T-cell (primary cell): ENCODE measurements around the gene MAP3K2. TPM values are rescaled to one million over a fixed set of nuclear protein-coding genes. Genes with fewer than 3 reads are reported as not detected.
A peak's percentile ranks its signal among the peaks of the same experiment; 100 is the strongest.

ENCODE experiments used
- ATAC-seq, 4 experiments: fragments of 200-7000 bp in 3 of 4; fragments of 150-1000 bp in 1 of 4; cut with Tn5 transposase; replicated peaks in 1 of 4; 1 replicate in 3 of 4; 2 replicates in 1 of 4; pipeline ENCODE4 v1.10.0; 2021; ENCODE audit warnings: moderate library complexity in 3 of 4, mild to moderate bottlenecking in 2 of 4, moderate number of reproducible peaks in 1 of 4
- CTCF ChIA-PET, 2 donors: fragments of 300-600 bp; sonication (Branson Sonifier 250); formaldehyde crosslinking; loops; one replicate each; lab custom pipeline; 2022; ENCODE audit warnings: antibody characterized with exemption in 2 of 2; lab: Charles Lee
- POLR2A ChIA-PET, 2 donors: fragments of 300-600 bp; sonication (Branson Sonifier 250); formaldehyde crosslinking; loops; one replicate each; lab custom pipeline; 2022; ENCODE audit warnings: antibody characterized with exemption in 2 of 2; lab: Charles Lee
- DNase-seq, 35 experiments: peaks; one replicate each; pipeline versions ENCODE4 v3.0.0 to v3.0.0-alpha.2; 2013 to 2023
- H3K27ac ChIP-seq: one replicate; pipeline ENCODE4 v1.5.1; 2013; ENCODE audit warnings: low read length
- H3K27me3 ChIP-seq, 2 experiments: replicated peaks in 1 of 2; 1 replicate in 1 of 2; 2 replicates in 1 of 2; pipeline versions ENCODE4 v1.6.1 to v1.7.0; 2013; ENCODE audit warnings: low read length in 1 of 2, mixed read lengths in 1 of 2; ENCODE audit not compliant: control insufficient read depth in 2 of 2, insufficient read depth in 2 of 2; ENCODE audit errors: extremely low read depth in 1 of 2
- H3K36me3 ChIP-seq, 2 donors: 1 replicate in 1 of 2; 2 replicates in 1 of 2; pipeline versions ENCODE4 v1.6.1 to v1.7.0; 2013; ENCODE audit warnings: low read length in 1 of 2; ENCODE audit not compliant: control insufficient read depth in 2 of 2, insufficient read depth in 1 of 2; ENCODE audit errors: extremely low read depth in 1 of 2
- H3K4me1 ChIP-seq, 2 experiments: 1 replicate in 1 of 2; 2 replicates in 1 of 2; pipeline versions ENCODE4 v1.6.1 to v1.7.0; 2013; ENCODE audit warnings: low read length in 2 of 2, mixed read lengths in 1 of 2; ENCODE audit not compliant: insufficient read depth in 2 of 2, control insufficient read depth in 1 of 2; ENCODE audit errors: extremely low read depth in 1 of 2
- H3K4me3 ChIP-seq, 2 donors: 1 replicate in 1 of 2; 2 replicates in 1 of 2; pipeline versions ENCODE4 v1.5.1 to v1.7.0; 2013; ENCODE audit warnings: mild to moderate bottlenecking in 2 of 2, low read length in 1 of 2, moderate library complexity in 1 of 2; ENCODE audit not compliant: control insufficient read depth in 1 of 2; ENCODE audit errors: extremely low read depth in 1 of 2
- H3K9me3 ChIP-seq: 2 replicates; pipeline ENCODE4 v1.7.0; 2013
- H3K27ac Mint-ChIP-seq, 2 donors: one replicate each; pipeline ENCODE4 v1.8.0; 2020 to 2021; ENCODE audit warnings: mild to moderate bottlenecking in 2 of 2, mixed read lengths in 2 of 2
- H3K27me3 Mint-ChIP-seq, 2 donors: one replicate each; pipeline ENCODE4 v1.8.0; 2021 to 2022; ENCODE audit warnings: mixed read lengths in 2 of 2
- H3K36me3 Mint-ChIP-seq: one replicate; pipeline ENCODE4 v1.8.0; 2021; ENCODE audit warnings: mixed read lengths
- H3K4me1 Mint-ChIP-seq, 3 donors: one replicate each; pipeline ENCODE4 v1.8.0; 2020 to 2022; ENCODE audit warnings: mixed read lengths in 3 of 3, mild to moderate bottlenecking in 1 of 3
- H3K4me3 Mint-ChIP-seq, 3 donors: one replicate each; pipeline ENCODE4 v1.8.0; 2020 to 2022; ENCODE audit warnings: mild to moderate bottlenecking in 3 of 3, mixed read lengths in 3 of 3, moderate library complexity in 3 of 3
- H3K9me3 Mint-ChIP-seq, 3 donors: one replicate each; pipeline ENCODE4 v1.8.0; 2020 to 2022; ENCODE audit warnings: mixed read lengths in 3 of 3
- WGBS: methylation state at CpG from one replicate; pipeline ENCODE4 v1.1.5; 2013; ENCODE audit warnings: missing lambda C conversion rate; ENCODE audit not compliant: insufficient coverage; 5-methylcytosine and 5-hydroxymethylcytosine counted together
- total RNA-seq, 35 experiments: library from RNA in 6 of 35; stranded (reverse) in 6 of 35; fragments of 120-200 nt in 1 of 35; gene quantifications; one replicate each; pipeline versions ENCODE4 v1.2.1 to v1.2.4 and lab custom pipeline; 2013 to 2026

Gene MAP3K2
- total RNA-seq, result 10 to 100 TPM; 81.6 to 89.1 (median 83.2) TPM
- total RNA-seq (2013), result 64.6 TPM
- 141 to 394 (median 248) reads per million in 29 experiments for total RNA-seq (lab: John Stamatoyannopoulos, UW)

GRCh38 chr2:127387655-127388422, at the start of gene MAP3K2:
TSS of gene MAP3K2 (minus strand) at chr2:127387975. CDS start at chr2:127343129, 44,846 bp downstream.
- under 1% methylated on average over 99 of the region's 100 CpGs for WGBS
- H3K4me1 ChIP-seq, result peaks cover 19 to 28% of the 10 kb centered on the region in 2 experiments

GRCh38 chr2:127437056-127437455, 49.3 kb upstream of the MAP3K2 start:
- no peak overlapping the region for H3K4me3 ChIP-seq

More at GRCh38 chr2:127387655-127388422, at the start of gene MAP3K2:
- Mint-ChIP-seq H3K4me1 (peaks cover 63 to 72% (median 68%) of the 10 kb centered on the region in 3 donors), H3K27me3 (no peaks in the 10 kb centered on the region), H3K4me3 (peak within 1 kb of the TSS; percentile 86 to 91 (median 88)), H3K36me3 (peaks cover 19% of the 10 kb centered on the region), H3K9me3 (no peaks in the 10 kb centered on the region), H3K27ac (peak within 1 kb of the TSS; percentile 98 to 99)
- ChIA-PET CTCF (interaction anchor here (1.1 to 2.4 kb wide), 2 partner anchors 27 to 28 kb away, joined by 3 to 22 read pairs; no protein-coding TSS in a partner anchor), POLR2A (interaction anchor here (0.6 to 1.5 kb wide), 4 partner anchors 10 to 79 kb away, joined by 3 to 4 read pairs (median 3); no protein-coding TSS in a partner anchor)
- ATAC-seq (peak; percentile 80 to 85 (median 82)), DNase-seq (peak; percentile 87 to 99 (median 94))
- Histone ChIP-seq H3K9me3 (no peaks in the 10 kb centered on the region), H3K27ac (peak within 1 kb of the TSS; percentile 100), H3K36me3 (no peaks in the 10 kb centered on the region), H3K4me3 (peak within 1 kb of the TSS; percentile 49 to 71), H3K27me3 (no peaks in the 10 kb centered on the region)

GRCh38 chr2:127434515-127434914, 46.7 kb upstream of the MAP3K2 start:
- no peak overlapping the region for H3K27ac ChIP-seq
- no peak overlapping the region for H3K4me3 ChIP-seq
- no peaks in the 10 kb centered on the region for H3K4me1 ChIP-seq
- Mint-ChIP-seq H3K27ac (no peak overlapping the region), H3K27me3 (no peaks in the 10 kb centered on the region), H3K4me3 (no peak overlapping the region), H3K9me3 (no peaks in the 10 kb centered on the region), H3K36me3 (no peaks in the 10 kb centered on the region), H3K4me1 (no peaks in the 10 kb centered on the region)
- no peaks in the 10 kb centered on the region for H3K9me3 ChIP-seq
- WGBS, result 90% methylated on average over 2 of the region's 6 CpGs
- H3K36me3 ChIP-seq, result peaks cover 0 to 3% of the 10 kb centered on the region in 2 donors
- CTCF ChIA-PET, result no interaction called here
- DNase-seq (no peak), ATAC-seq (no peak)
- POLR2A ChIA-PET, result no interaction called here
- H3K27me3 ChIP-seq, result peaks cover 0 to 3% of the 10 kb centered on the region in 2 experiments

More at GRCh38 chr2:127437056-127437455, 49.3 kb upstream of the MAP3K2 start:
- H3K27me3 Mint-ChIP-seq, result no peaks in the 10 kb centered on the region
- no peak overlapping the region for H3K27ac Mint-ChIP-seq
- no peaks in the 10 kb centered on the region for H3K9me3 ChIP-seq
- ChIA-PET POLR2A (no interaction called here), CTCF (no interaction called here)
- no peaks in the 10 kb centered on the region for H3K4me1 Mint-ChIP-seq
- no peak for ATAC-seq
- H3K4me3 Mint-ChIP-seq, result no peak overlapping the region
- 100% methylated on average over 2 of the region's 9 CpGs for WGBS
- no peaks in the 10 kb centered on the region for H3K36me3 Mint-ChIP-seq
- peaks cover 0 to 3% of the 10 kb centered on the region in 2 experiments for H3K27me3 ChIP-seq
- no peaks in the 10 kb centered on the region for H3K36me3 ChIP-seq
- peaks cover 0 to 17% (median 8%) of the 10 kb centered on the region in 3 donors for H3K9me3 Mint-ChIP-seq
- no peak for DNase-seq
- H3K4me1 ChIP-seq, result no peaks in the 10 kb centered on the region
- H3K27ac ChIP-seq, result no peak overlapping the region

GRCh38 chr2:127431408-127432023, 43.7 kb upstream of the MAP3K2 start:
- Mint-ChIP-seq H3K27ac (no peak overlapping the region), H3K9me3 (no peaks in the 10 kb centered on the region), H3K27me3 (no peaks in the 10 kb centered on the region), H3K36me3 (no peaks in the 10 kb centered on the region), H3K4me1 (no peaks in the 10 kb centered on the region), H3K4me3 (no peak overlapping the region)
- ATAC-seq (no peak), DNase-seq (no peak)
- ChIA-PET CTCF (interaction anchor here in 1 of 2 donors (0.7 kb wide), 1 partner anchor 309 kb away, joined by 3 read pairs; no protein-coding TSS in a partner anchor), POLR2A (no interaction called here)
- peaks cover 0 to 11% of the 10 kb centered on the region in 2 experiments for H3K27me3 ChIP-seq
- H3K4me3 ChIP-seq, result no peak overlapping the region
- H3K27ac ChIP-seq, result no peak overlapping the region
- H3K9me3 ChIP-seq, result no peaks in the 10 kb centered on the region
- H3K36me3 ChIP-seq, result peaks cover 0 to 7% of the 10 kb centered on the region in 2 donors
- WGBS, result 84% methylated on average over 13 of the region's 14 CpGs
- H3K4me1 ChIP-seq, result no peaks in the 10 kb centered on the region

GRCh38 chr2:127429844-127430425, 42.2 kb upstream of the MAP3K2 start:
- POLR2A ChIA-PET, result no interaction called here
- no peak for ATAC-seq
- CTCF ChIA-PET, result no interaction called here

GRCh38 chr2:127429291-127429690, 41.5 kb upstream of the MAP3K2 start:
- Histone ChIP-seq H3K27me3 (peaks cover 0 to 31% of the 10 kb centered on the region in 2 experiments), H3K9me3 (no peaks in the 10 kb centered on the region), H3K4me1 (no peaks in the 10 kb centered on the region), H3K4me3 (no peak overlapping the region), H3K27ac (no peak overlapping the region), H3K36me3 (peaks cover 0 to 7% of the 10 kb centered on the region in 2 donors)
- CTCF ChIA-PET, result interaction anchor here in 1 of 2 donors (0.8 kb wide), 1 partner anchor 62 kb away, joined by 9 read pairs; no protein-coding TSS in a partner anchor
- DNase-seq, result no peak
- H3K9me3 Mint-ChIP-seq, result no peaks in the 10 kb centered on the region
- 100% methylated on average over 4 of the region's 4 CpGs for WGBS
- H3K27me3 Mint-ChIP-seq, result peaks cover 13 to 15% of the 10 kb centered on the region in 2 donors
- POLR2A ChIA-PET, result interaction anchor here in 1 of 2 donors (0.6 kb wide), 1 partner anchor 36 kb away, joined by 3 read pairs; no protein-coding TSS in a partner anchor
- H3K4me1 Mint-ChIP-seq, result peaks cover 0 to 2% (median 0%) of the 10 kb centered on the region in 3 donors
- H3K36me3 Mint-ChIP-seq, result no peaks in the 10 kb centered on the region
- no peak overlapping the region for H3K4me3 Mint-ChIP-seq
- no peak overlapping the region for H3K27ac Mint-ChIP-seq
- ATAC-seq, result no peak

More at GRCh38 chr2:127429844-127430425, 42.2 kb upstream of the MAP3K2 start:
- Mint-ChIP-seq H3K4me1 (peaks cover 0 to 2% (median 0%) of the 10 kb centered on the region in 3 donors), H3K27ac (no peak overlapping the region), H3K27me3 (peaks cover 12% of the 10 kb centered on the region in 2 donors), H3K36me3 (no peaks in the 10 kb centered on the region), H3K9me3 (no peaks in the 10 kb centered on the region), H3K4me3 (no peak overlapping the region)
- Histone ChIP-seq H3K4me3 (no peak overlapping the region), H3K27me3 (peaks cover 0 to 25% of the 10 kb centered on the region in 2 experiments), H3K9me3 (no peaks in the 10 kb centered on the region), H3K4me1 (no peaks in the 10 kb centered on the region), H3K36me3 (peaks cover 0 to 7% of the 10 kb centered on the region in 2 donors), H3K27ac (no peak overlapping the region)
- no peak for DNase-seq
- WGBS, result 70% methylated on average over 2 of the region's 7 CpGs
